Mucosa of descending colon (tissue), 3 donors: ENCODE data around the gene GOSR1. TPM values are rescaled to one million over a fixed set of nuclear protein-coding genes. Genes with fewer than 3 reads are reported as not detected.
"Not testable (repeated sequence)": the region's sequence is repeated elsewhere in the genome, so short reads cannot be mapped to it uniquely, and the experiment has no call there.

Experiments used
- ATAC-seq: fragments of 200-7000 bp; cut with Tn5 transposase; one replicate; pipeline ENCODE4 v1.9.1; 2020; ENCODE audit warnings: mild to moderate bottlenecking, moderate library complexity
- DNase-seq, 3 donors: peaks; one replicate each; pipeline ENCODE4 v3.0.0-alpha.2; 2020
- H3K36me3 ChIP-seq: fragments of 200-600 bp; one replicate; pipeline ENCODE4 v1.8.0; 2021; ENCODE audit warnings: low read depth, mild to moderate bottlenecking
- H3K4me1 ChIP-seq: fragments of 200-600 bp; one replicate; pipeline ENCODE4 v1.8.0; 2021; ENCODE audit warnings: low read depth, mild to moderate bottlenecking
- H3K4me3 ChIP-seq: fragments of 200-600 bp; one replicate; pipeline ENCODE4 v1.8.0; 2021; ENCODE audit warnings: mild to moderate bottlenecking
- H3K9me3 ChIP-seq: fragments of 200-600 bp; one replicate; pipeline ENCODE4 v1.8.0; 2021; ENCODE audit warnings: mild to moderate bottlenecking
- intact Hi-C, 2 donors: fragments of 100-400 bp; cut with DNase I in 1 of 2; cut with micrococcal nuclease in 1 of 2; formaldehyde crosslinking; loops; one replicate each; pipeline versions ENCODE4 v1.11.0 to v1.11.1; 2022; cut with DNase I, micrococcal nuclease
- total RNA-seq, 3 donors: library from RNA; stranded (reverse); fragmentation: NEBNext Ultra II Directional in 2 of 3; extraction: Animal tissue kit (Norgen Biotek cat#: 25700) in 2 of 3; gene quantifications; one replicate each; pipeline versions ENCODE4 v1.2.1 to v1.2.4, GENCODE V29; 2021 to 2023
- TF ChIP-seq, protein P1 (sequence below): fragments of 200-600 bp; IDR thresholded peaks from one replicate; pipeline ENCODE4 v1.8.0; 2022; ENCODE audit warnings: antibody characterized with exemption, mild to moderate bottlenecking
- donor health status: DM: no; HTN: no; CAD: no; lungs with moderate emphysema.
- donor health status: DM: no; HTN: no; CAD: no.
- donor health status: DM: no; HTN: yes; CAD: no.

GOSR1 gene
- total RNA-seq, 3 donors from 2014 or later = 52.6 to 55.7 (median 53.1) TPM

DNA sequence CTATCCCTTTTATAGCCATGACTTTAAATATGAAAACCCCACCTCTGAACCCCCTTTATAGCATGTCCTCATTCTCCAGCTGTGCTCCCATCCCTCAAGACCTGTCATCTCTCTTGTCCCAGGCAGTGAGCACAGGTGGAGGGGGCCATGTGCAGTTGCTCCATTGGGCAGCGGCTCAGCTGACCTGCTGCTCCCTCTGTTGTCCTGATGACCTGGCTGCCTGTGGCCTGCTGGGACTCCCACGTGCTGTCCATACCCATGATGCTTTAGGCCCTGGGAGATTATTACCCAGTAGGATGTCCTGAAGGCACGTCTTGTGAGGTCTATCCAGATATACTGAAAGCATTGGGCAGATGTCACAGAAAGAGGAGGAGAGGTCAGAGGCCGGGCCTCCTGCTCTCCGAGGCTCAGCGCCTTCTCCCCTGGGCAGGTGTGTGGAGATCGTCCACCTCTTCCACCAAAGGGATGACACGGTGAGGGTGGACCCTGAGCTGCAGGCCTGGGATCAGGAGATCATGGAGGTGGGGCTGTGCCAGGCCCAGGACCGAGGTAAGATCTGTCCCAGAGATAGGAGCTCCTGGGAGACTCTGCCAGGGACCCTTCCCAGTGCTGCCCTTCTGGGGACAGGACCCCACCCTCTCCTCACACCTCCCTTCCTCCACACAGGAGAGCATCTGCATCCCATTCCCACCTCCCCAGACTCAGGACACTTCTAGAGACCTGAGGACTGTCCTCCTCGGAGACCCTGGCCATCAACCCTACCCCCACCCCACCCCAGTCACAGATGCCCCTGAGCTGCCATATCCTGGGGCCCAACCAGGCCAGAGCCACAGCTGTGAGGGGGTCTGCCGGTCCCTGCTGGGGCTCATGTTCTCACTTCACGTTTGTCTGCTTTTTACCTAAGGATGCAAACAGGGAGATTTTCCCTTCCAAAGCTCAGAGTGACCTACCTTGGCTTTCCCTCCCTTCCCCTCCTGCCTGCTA, 58.0 kb downstream of the GOSR1 start:
- no peak overlapping the region for H3K4me3 ChIP-seq
- H3K36me3 ChIP-seq = no peaks in the 10 kb centered on the region
- H3K4me1 ChIP-seq = no peaks in the 10 kb centered on the region
- DNase-seq = no peak
- TF ChIP-seq, protein P1, sequence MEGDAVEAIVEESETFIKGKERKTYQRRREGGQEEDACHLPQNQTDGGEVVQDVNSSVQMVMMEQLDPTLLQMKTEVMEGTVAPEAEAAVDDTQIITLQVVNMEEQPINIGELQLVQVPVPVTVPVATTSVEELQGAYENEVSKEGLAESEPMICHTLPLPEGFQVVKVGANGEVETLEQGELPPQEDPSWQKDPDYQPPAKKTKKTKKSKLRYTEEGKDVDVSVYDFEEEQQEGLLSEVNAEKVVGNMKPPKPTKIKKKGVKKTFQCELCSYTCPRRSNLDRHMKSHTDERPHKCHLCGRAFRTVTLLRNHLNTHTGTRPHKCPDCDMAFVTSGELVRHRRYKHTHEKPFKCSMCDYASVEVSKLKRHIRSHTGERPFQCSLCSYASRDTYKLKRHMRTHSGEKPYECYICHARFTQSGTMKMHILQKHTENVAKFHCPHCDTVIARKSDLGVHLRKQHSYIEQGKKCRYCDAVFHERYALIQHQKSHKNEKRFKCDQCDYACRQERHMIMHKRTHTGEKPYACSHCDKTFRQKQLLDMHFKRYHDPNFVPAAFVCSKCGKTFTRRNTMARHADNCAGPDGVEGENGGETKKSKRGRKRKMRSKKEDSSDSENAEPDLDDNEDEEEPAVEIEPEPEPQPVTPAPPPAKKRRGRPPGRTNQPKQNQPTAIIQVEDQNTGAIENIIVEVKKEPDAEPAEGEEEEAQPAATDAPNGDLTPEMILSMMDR = no peak
- intact Hi-C loops = no loop called here
- ATAC-seq = no peak
- no peaks in the 10 kb centered on the region for H3K9me3 ChIP-seq

DNA sequence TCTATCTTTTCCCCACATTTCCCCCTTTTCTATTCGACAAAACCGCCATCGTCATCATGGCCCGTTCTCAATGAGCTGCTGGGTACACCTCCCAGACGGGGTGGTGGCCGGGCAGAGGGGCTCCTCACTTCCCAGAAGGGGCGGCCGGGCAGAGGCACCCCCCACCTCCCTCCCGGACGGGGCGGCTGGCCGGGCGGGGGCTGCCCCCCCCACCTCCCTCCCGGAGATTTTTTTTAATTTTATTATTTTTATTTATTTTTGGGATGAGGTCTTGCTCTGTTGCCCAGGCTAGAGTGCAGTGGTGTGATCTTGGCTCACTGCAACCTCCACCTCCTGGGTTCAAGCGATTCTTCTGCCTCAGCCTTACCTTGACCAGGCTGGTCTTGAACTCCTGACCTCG, 59.6 kb downstream of the GOSR1 start:
- ATAC-seq, DNase-seq, H3K4me3 ChIP-seq, H3K36me3 ChIP-seq, H3K9me3 ChIP-seq, H3K4me1 ChIP-seq, intact Hi-C loops: not testable (repeated sequence)

DNA sequence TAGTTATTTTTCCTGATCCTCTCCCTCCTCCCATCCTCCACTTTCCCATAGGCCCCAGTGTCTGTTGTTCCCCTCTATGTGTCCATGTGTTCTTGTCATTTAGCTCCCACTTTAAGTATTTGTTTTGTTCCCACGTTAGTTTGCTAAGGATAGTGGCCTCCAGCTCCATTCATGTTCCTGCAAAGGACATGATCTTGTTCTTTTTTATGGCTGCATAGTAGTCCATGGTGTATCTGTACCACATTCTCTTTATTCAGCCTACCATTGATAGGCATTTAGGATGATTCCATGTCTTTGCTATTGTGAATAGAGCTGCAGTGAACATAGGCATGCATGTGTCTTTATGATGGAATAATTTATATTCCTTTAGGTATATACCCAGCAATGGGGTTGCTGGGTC, 60.5 kb downstream of the GOSR1 start:
- DNase-seq, H3K4me1 ChIP-seq, intact Hi-C loops, H3K36me3 ChIP-seq, H3K4me3 ChIP-seq, H3K9me3 ChIP-seq, ATAC-seq: not testable (repeated sequence)

DNA sequence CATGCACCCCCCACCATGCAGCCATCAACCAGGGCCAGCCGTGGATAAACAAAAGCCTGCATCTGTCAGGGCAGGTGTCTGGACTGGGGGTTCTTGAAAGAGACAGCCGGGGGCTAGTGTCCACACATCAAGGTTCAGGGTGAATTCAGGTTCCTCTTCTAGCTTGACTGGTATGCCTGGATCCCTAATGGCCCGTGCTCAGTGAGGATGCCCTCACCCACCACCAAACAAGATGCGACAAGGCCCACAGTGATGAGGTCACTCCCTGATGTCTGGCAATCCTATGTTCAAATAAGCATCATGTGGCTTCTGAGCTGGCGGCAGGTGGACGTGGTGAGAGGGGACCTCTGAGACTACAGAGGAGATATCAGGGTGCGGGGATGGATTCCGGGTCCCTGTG, 64.6 kb downstream of the GOSR1 start:
- DNase-seq (no peak), ATAC-seq (no peak)
- Histone ChIP-seq H3K36me3 (no peaks in the 10 kb centered on the region), H3K9me3 (no peaks in the 10 kb centered on the region), H3K4me3 (no peak overlapping the region), H3K4me1 (no peaks in the 10 kb centered on the region)
- TF ChIP-seq, protein P1 = no peak
- intact Hi-C loops = no loop called here

DNA sequence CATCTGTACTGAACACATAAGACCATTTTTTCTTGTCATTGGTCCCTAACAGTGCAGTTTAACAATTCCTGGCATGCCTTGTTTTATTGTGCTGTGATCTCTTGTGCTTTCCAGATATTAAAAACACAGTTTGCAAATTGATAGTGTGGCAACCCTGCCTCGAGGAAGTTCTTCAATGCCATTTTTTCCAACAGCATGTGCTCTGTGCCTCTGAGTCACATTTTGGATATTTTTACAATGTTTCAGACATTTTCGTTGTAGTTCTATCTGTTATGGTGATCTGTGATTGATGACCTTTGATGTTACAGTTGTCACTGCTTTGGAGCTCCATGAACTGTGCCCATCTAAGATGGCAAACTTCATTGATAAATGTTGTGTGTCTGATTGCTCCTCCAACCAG, 66.2 kb downstream of the GOSR1 start:
- DNase-seq = no peak
- TF ChIP-seq, protein P1 = no peak
- Histone ChIP-seq H3K4me3 (no peak overlapping the region), H3K4me1 (no peaks in the 10 kb centered on the region), H3K36me3 (no peaks in the 10 kb centered on the region), H3K9me3 (no peaks in the 10 kb centered on the region)
- intact Hi-C loops = no loop called here
- ATAC-seq = no peak

DNA sequence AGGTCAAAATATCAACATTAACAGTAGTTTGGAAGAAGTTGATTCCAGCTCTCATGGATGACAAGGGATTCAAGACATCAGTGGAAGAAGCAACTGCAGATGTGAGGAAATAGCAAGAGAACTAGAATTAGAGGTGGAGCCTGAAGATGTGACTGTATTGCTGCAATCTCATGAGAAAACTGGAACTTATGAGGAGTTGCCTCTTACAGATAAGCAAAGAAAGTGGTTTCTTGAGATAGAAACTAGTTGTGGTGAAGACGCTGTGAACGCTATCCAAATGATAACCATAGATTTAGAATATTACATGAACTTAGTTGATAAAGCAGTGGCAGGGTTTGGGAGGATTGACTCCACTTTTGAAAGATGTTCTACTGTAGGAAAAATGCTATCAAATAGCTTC, 67.8 kb downstream of the GOSR1 start:
- Histone ChIP-seq H3K4me3 (no peak overlapping the region), H3K36me3 (no peaks in the 10 kb centered on the region), H3K9me3 (no peaks in the 10 kb centered on the region), H3K4me1 (no peaks in the 10 kb centered on the region)
- TF ChIP-seq, protein P1 = no peak
- intact Hi-C loops = no loop called here
- ATAC-seq = no peak
- DNase-seq = no peak
